ENCODE data around the gene EYA3. TPM values are rescaled to one million over a fixed set of nuclear protein-coding genes. Genes with fewer than 3 reads are reported as not detected.

Gene EYA3
- total RNA-seq, 1 donor from 2014 or later = 17.5 TPM

DNA sequence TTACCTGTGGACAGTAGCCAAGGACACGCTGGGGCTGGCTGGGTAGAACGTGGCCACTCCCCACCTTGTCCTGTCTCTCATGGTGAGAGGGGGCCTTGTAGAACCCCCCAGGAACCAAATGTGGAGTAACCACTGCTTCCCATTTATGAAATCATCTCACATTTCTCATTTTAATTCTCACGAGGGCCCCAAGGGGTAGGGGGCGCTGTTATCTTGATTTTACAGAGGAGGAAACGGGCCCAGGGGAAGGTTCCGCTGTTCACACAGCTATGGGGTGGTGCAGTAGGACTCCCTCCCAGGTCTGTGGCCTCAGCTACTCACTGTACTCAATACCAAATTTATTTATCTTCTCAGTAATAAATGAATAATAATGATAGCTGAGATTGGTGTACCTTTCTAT is 148.1 kb downstream of the EYA3 start:
- Mint-ChIP-seq H3K4me1 (ENCODE audit: unreplicated experiment) (peaks cover 2% of the 10 kb centered on the region), H3K4me3 (ENCODE audit: unreplicated experiment) (no peak overlapping the region), H3K27ac (ENCODE audit: unreplicated experiment) (no peak overlapping the region), H3K36me3 (ENCODE audit: unreplicated experiment) (no peaks in the 10 kb centered on the region), H3K27me3 (ENCODE audit: unreplicated experiment) (peaks cover 15% of the 10 kb centered on the region), H3K9me3 (ENCODE audit: unreplicated experiment) (no peaks in the 10 kb centered on the region)
- DNase-seq (ENCODE audit: extremely low spot score, unreplicated experiment) = no peak
- TF ChIP-seq, protein P1, sequence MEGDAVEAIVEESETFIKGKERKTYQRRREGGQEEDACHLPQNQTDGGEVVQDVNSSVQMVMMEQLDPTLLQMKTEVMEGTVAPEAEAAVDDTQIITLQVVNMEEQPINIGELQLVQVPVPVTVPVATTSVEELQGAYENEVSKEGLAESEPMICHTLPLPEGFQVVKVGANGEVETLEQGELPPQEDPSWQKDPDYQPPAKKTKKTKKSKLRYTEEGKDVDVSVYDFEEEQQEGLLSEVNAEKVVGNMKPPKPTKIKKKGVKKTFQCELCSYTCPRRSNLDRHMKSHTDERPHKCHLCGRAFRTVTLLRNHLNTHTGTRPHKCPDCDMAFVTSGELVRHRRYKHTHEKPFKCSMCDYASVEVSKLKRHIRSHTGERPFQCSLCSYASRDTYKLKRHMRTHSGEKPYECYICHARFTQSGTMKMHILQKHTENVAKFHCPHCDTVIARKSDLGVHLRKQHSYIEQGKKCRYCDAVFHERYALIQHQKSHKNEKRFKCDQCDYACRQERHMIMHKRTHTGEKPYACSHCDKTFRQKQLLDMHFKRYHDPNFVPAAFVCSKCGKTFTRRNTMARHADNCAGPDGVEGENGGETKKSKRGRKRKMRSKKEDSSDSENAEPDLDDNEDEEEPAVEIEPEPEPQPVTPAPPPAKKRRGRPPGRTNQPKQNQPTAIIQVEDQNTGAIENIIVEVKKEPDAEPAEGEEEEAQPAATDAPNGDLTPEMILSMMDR (IDR thresholded peaks at IDR 0.05) = peak; percentile 21

- H3K4me1 Mint-ChIP-seq (ENCODE audit: unreplicated experiment) = peaks cover 11% of the 10 kb centered on the region
- no peak overlapping the region for H3K27ac Mint-ChIP-seq (ENCODE audit: unreplicated experiment)
- TF ChIP-seq, protein P1 (IDR thresholded peaks at IDR 0.05) = no peak
- peaks cover 23% of the 10 kb centered on the region for H3K27me3 Mint-ChIP-seq (ENCODE audit: unreplicated experiment)
- H3K9me3 Mint-ChIP-seq (ENCODE audit: unreplicated experiment) = no peaks in the 10 kb centered on the region
- H3K4me3 Mint-ChIP-seq (ENCODE audit: unreplicated experiment) = no peak overlapping the region
- DNase-seq (ENCODE audit: extremely low spot score, unreplicated experiment) = no peak
- H3K36me3 Mint-ChIP-seq (ENCODE audit: unreplicated experiment) = no peaks in the 10 kb centered on the region
Measured at GRCh38 chr1:27938488-27938887, 149.9 kb downstream of the EYA3 start.

DNA sequence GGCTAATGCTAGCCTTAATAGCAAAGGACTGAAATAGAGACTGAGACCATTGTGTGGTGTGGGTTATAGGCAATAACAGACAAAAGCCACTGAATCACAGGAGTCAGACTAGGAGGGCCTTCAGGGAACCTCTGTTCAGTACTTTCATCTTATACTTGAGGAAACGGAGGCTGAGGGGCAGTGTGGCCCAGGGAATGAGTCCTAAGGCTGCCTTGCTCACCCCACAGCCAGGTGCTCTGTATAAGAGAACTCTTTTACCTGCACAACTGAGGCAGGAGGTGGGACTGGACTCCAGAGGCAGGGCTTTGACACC is 150.9 kb downstream of the EYA3 start:
- no peak overlapping the region for H3K27ac Mint-ChIP-seq (ENCODE audit: unreplicated experiment)
- H3K4me3 Mint-ChIP-seq (ENCODE audit: unreplicated experiment) = no peak overlapping the region
- DNase-seq (ENCODE audit: extremely low spot score, unreplicated experiment) = no peak
- H3K36me3 Mint-ChIP-seq (ENCODE audit: unreplicated experiment) = no peaks in the 10 kb centered on the region
- peaks cover 11% of the 10 kb centered on the region for H3K4me1 Mint-ChIP-seq (ENCODE audit: unreplicated experiment)
- no peaks in the 10 kb centered on the region for H3K9me3 Mint-ChIP-seq (ENCODE audit: unreplicated experiment)
- peaks cover 26% of the 10 kb centered on the region for H3K27me3 Mint-ChIP-seq (ENCODE audit: unreplicated experiment)
- TF ChIP-seq, protein P1 (IDR thresholded peaks at IDR 0.05) = no peak

DNA sequence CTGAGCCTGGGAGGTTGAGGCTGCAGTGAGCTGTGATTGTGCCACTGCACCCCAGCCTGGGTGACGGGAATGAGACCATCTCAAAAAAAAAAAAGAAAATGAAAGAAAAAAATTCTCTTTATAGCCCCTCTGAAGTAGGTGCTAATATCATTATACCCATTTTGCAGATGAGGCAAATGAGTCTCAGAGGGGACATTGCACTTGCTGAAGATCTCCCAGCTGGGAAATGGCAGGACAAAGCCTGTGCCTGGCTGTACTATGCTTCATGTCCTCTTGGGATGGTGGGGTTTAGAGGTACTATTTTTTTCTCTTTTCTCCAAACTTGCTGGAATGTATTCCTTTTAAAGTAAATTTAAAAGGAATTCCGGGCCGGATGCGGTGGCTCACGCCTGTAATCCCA is 152.0 kb downstream of the EYA3 start:
- TF ChIP-seq, protein P1 (IDR thresholded peaks at IDR 0.05) = no peak
- no peaks in the 10 kb centered on the region for H3K9me3 Mint-ChIP-seq (ENCODE audit: unreplicated experiment)
- no peak for DNase-seq (ENCODE audit: extremely low spot score, unreplicated experiment)
- no peak overlapping the region for H3K4me3 Mint-ChIP-seq (ENCODE audit: unreplicated experiment)
- peaks cover 31% of the 10 kb centered on the region for H3K27me3 Mint-ChIP-seq (ENCODE audit: unreplicated experiment)
- H3K36me3 Mint-ChIP-seq (ENCODE audit: unreplicated experiment) = no peaks in the 10 kb centered on the region
- peaks cover 11% of the 10 kb centered on the region for H3K4me1 Mint-ChIP-seq (ENCODE audit: unreplicated experiment)
- H3K27ac Mint-ChIP-seq (ENCODE audit: unreplicated experiment) = no peak overlapping the region

- Mint-ChIP-seq H3K27ac (ENCODE audit: unreplicated experiment) (no peak overlapping the region), H3K9me3 (ENCODE audit: unreplicated experiment) (no peaks in the 10 kb centered on the region), H3K4me1 (ENCODE audit: unreplicated experiment) (peaks cover 11% of the 10 kb centered on the region), H3K4me3 (ENCODE audit: unreplicated experiment) (no peak overlapping the region), H3K36me3 (ENCODE audit: unreplicated experiment) (no peaks in the 10 kb centered on the region), H3K27me3 (ENCODE audit: unreplicated experiment) (peaks cover 31% of the 10 kb centered on the region)
- no peak for DNase-seq (ENCODE audit: extremely low spot score, unreplicated experiment)
- TF ChIP-seq, protein P1 (IDR thresholded peaks at IDR 0.05) = no peak
Measured at GRCh38 chr1:27935721-27936120, 152.7 kb downstream of the EYA3 start.

Data from osteocyte (in vitro differentiated cells).